GM15510 (cell line): Measurements from ENCODE around the gene IZUMO4.
A peak's percentile ranks its signal among the peaks of the same experiment; 100 is the strongest.

Source experiments
- POLR2A ChIP-seq: IDR thresholded peaks from 3 replicates; pipeline ENCODE4 v1.6.1; 2011; ENCODE audit warnings: borderline replicate concordance; ENCODE audit not compliant: insufficient read length; ENCODE audit errors: extremely low read depth

Gene IZUMO4, protein sequence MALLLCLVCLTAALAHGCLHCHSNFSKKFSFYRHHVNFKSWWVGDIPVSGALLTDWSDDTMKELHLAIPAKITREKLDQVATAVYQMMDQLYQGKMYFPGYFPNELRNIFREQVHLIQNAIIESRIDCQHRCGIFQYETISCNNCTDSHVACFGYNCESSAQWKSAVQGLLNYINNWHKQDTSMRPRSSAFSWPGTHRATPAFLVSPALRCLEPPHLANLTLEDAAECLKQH

DNA sequence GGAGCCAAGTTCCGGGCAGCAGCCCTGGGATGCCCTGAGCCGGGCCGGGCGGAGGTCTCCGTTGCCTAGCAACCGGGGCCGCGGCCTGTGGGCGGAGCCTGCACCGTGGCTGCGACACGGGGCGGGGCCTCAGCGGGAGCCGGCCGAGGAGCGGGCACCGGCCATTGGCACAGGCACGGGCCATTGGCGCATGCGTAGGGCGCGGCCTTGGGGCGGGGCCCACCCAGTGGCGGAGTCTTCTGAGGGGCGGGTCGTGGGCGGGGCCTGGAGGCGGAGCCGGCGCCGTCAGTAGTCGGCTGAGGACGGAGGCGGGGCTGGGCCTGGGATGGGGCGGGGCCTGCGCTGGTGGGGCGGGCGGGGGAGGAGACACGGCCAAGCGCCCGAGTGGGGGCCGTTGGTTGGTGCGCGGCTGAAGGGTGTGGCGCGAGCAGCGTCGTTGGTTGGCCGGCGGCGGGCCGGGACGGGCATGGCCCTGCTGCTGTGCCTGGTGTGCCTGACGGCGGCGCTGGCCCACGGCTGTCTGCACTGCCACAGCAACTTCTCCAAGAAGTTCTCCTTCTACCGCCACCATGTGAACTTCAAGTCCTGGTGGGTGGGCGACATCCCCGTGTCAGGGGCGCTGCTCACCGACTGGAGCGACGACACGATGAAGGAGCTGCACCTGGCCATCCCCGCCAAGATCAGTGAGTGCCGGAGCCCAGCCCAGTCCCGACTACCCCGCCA lies at the start of gene IZUMO4:
TSS of gene IZUMO4 (plus strand) at position 436 of the 723 bp plus-strand sequence. CDS start at position 467, 31 bp downstream.
- peak; percentile 28 for TF ChIP-seq POLR2A

DNA sequence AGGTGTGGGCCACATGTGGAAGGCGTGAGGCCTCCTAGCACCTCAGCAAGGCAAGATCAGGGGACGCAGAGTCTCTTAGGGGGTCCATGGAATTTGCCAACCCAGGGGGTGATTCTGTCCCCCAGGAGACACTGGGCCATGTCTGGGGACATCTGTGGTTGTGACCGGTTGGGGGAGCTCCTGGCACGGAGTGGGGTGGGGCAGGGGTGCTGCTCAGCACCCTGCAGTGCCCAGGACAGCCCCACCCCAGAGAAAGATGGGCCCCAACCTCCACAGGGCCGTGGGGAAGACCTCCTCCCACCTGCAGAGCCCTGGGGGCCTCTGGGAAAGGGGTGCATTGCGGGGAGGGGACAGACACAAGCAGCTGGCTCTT lies 49.7 kb upstream of the IZUMO4 start:
- no peak for TF ChIP-seq POLR2A

DNA sequence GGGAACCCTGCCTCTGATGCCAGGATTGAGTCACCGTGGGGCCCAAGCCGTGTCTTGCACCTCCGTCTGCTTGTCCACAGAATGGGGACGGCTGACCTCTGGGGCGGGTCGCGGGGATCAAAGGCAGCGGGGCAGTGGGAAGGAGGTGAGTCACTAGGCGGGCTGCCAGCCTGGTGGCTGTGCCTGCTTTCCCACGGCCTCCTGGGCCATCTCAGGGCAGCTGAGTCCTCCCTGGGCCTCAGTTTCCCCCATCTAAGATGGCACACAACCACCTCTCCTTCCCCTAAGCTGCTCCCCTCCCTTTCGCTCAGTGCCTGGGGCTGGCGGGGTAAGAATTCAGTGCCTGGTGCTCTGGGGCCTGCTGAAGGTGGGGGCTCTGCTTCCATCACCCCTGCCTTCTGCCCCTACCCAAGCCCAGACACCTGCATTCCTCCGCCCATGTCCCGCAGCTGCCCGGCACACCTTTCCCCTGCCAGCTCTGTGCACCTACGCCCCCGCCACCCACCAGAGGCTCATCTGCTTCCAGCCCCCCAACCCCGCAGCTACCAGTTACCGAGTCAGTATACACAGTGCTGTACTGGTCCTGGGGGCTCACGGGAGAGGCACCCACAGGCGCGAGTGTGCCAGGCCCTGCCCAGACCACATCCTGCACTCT lies 49.1 kb upstream of the IZUMO4 start:
- TF ChIP-seq POLR2A = no peak

DNA sequence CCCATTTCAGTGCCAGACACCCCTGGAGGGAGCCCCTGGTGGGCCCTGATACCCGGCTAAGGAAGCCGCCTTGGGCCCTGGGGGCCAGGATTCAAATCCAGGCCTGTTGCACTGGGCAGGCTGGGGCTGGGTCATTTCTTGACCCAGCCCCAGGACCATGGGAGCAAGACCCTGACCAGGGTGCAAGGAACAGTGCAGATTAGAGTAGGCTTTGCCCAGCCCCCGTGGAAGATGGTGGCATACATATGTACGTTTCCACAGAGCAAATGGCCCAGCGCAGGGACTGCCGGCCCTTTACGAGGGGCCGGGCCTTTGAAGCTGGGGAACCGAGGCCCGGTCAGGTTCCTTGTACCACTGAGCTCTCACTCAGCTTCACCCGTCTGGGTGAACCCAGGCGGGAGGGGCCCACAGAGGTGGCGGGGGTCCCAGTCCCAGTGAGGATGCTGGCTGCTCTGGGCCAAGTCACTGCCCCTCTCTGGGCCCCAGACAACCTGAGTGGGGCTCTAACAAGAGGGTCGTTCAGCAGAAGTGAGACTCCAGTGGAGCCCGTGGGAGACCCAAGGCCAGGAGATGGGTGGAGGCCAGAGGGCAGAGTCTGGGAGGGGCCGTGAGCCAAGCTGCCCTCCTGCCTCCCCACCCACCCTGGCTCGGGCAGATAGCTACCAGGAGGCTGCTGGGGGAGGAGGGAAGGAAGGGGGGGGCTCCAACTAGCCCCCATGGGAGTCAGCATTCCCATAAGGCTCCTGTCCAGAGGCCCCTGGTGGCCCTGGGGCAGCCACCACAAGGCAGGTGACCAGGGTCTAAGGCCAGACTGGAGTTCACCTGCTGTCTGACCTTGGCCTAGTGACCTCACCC lies 48.4 kb upstream of the IZUMO4 start:
- no peak for TF ChIP-seq POLR2A

DNA sequence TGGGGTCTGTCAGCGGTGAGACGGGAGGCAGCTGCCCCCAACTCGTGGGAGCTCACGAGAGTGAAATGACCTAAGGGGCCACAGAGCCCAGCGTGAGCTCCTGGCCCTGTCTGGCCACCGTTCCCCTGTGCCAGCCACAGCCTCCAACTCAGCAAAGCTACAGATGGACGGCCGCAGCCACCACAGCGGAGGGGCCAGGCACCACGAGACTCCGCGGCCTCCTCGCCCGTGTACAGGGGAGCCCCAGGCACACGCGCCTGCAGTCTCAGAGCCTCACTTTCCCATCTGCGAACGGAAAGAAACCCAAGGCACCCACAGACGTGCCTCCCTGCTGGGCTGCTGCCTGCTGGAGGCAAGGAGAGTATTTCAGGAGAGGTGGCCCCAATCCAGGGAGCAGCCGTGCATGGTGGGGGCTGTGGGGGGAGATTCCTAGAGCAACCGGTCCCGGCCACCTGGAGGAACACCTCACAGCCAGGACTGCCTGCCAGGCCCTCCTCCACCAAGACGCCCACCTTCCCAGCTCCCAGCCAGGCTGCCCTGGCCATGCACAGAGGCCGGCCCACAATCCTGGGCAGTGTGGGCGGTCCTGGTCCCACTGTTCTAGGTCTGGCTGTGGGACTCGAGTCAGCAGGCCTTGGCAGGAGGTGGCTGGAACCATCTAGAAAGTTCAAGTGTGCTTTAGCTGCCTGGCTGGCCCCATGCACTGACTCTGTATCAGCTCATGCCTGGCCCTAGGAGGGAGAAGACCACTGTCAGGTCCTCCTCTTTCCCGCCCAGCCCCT lies 47.6 kb upstream of the IZUMO4 start:
- TF ChIP-seq POLR2A = peak; percentile 5

DNA sequence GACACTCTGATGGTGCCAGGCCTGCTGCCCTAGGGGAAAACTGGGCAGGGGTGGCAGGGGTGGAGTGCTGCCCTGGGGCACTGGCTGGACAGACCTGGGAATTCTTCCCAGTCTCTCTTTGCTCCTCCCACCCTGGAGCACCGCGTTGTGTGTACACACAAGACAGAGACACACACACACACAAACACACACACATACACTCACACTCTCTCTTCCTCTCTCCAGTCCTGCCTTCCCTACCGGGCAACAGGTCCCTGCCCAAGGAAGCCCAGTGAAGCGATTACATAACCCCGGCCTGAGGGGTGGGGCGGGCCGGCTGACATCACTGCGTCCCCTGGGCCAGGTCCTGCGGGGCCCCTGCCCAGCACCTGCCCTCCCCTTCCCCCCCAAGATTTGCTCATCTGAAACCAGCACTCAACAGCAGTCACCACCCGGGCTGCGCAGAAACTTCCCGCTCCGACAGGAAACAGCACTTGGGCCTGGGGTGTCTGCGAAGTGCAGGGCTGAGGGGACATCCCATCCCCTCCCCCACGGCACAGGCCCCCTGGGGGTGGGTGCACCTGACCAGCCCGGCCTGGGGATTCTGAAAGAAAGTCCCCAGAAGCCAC lies 46.9 kb upstream of the IZUMO4 start:
- peak; percentile 49 for TF ChIP-seq POLR2A

DNA sequence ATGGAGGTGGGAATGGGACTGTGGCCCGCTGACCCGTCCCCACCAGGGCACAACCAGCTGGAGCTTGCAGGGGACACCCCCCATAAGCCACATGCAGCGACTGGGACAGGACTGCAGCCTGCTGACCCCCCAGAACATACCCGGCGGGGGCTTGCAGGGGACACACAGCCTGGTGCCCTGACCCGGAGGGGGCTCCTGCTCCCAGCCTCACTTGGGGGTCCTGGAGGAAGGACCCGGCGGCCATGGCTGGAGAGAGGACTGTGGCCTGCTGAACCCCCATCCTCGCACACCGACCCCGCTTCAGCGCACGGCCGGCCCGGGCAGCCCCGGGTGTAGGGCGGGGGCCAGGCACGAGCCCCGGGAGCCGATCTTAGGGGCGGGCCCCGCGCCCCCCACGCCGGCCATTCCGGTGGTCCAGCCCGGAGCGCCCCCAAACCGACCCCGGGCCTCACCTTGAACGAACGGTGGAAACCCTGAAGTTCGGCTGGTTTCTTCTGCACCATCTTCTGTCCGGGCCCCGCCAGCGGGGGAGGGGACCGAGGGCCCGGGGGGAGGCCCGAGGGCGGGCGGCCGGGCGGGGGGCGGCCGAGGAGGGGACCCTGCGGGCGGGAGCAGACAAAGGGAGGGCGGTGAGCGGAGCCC lies 46.2 kb upstream of the IZUMO4 start:
- TF ChIP-seq POLR2A = peak; percentile 28

DNA sequence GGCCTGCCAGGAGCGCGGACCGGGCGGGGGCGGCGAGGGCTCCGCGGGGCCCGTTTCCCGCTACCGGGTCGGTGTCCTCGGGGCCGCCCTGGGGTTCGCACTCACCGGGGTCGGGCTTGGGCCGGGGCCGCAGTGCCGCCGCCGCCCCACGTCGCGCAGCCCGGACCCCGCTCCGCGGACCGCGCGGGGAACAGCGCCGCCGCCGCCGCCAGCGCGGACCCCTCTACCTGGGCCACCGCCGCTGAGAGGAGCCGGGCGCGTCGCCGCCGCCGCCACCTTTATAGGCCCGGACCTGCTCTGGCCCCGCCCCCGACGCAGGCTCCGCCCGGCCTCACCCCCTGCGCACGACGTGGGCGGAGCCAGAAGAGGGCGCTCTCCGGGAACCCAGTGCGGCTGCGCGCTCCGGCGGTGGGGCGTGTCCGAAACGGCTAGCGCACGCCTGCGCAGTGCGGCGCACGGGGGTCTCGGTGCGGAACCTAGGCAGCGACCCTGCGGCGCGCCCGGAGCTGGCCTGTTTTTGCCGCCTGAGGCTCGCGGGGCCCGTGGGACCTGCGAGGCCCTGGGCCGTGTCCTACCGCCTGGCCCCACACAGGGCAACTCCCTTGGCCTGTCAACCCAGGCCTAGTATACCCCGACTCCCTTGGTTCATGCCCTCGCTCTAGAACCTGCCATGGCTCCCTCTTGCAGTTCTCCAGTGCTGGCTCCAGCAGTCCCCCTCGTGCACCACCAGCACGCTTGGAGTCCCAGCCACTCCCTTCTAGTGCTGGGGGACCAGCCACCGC lies 45.5 kb upstream of the IZUMO4 start, which contains the start of gene MKNK2:
TSS of gene MKNK2 (minus strand) at position 254 of the 782 bp plus-strand sequence. CDS start 393 bp downstream, outside the sequence.
- peak; percentile 100 for TF ChIP-seq POLR2A

DNA sequence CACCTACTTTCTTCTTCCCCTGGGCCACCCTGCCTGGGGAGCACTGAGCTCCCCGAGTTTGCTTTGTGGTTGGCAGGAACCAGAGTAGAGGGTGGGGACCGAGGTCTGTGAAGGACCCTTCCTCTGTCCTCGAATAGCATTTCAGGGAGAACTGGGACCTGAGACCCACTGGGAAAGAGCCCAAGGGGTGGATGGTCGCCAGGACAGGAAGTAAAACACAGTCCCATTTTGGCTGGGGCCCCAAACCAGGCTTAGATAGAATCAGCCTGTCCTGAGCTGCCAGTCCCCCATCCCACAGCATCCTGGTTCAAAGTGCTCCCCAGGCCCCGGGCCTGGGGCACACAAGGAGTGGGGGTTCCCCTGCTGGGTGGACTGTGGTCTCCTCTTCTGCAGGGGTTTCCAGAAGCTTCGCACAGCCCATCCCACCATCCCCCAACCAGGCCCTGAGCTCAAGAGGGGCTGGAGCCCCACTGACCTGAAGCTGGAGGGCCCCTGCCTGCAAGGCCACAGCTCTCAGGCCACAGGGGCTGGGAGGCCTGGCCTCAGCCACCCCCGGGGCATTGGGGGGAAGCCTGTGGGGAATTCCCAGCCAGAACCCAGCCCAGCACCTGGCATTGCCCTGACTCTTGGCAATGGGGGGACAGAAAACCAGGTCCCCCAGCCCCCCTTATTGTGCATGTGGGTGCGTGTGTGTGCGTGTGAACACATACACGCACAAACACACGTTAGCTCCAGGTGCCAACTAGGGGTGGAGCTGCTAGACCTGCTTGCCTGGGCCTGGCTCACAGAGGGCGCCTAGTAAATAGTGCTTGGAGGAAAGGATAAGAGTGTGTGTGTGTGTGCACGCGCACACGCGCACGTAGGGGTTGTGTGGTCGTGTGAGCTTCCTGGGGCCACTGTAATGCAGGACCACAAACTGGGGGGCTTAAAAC lies 44.7 kb upstream of the IZUMO4 start:
- TF ChIP-seq POLR2A = peak; percentile 35

DNA sequence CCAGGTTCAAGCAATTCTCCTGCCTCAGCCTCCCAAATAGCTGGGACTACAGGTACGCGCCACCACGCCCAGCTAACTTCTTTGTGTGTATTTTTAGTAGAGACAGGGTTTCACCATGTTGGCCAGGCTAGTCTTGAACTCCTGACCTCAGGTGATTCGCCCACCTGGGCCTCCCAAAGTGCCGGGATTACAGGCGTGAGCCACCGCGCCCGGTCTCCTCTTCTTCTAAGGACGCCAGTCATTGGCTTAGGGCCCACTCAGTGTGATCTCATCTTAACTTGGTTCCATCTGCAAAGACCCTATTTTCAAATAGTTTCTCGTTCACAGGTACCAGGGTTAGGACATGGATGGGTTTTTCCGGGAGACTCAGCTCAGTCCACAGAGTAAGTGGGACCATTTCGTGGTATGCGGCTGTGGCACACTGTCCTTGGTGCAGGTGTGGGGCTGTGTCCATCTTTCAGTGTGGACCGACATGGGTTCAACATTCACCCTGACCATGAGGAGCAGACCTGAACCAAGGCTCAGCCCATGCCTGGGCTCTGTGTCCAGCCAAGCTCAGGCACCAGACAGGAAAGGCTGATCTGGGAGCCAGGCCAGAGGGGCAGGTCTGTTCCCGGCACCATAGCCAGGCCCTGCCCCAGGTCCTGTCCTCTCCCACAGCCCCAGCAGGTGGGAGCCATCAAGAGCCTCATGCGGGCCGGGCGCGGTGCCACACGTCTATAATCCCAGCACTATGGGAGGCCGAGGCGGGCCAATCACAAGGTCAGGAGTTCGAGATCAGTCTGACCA lies 42.9 kb upstream of the IZUMO4 start:
- no peak for TF ChIP-seq POLR2A

DNA sequence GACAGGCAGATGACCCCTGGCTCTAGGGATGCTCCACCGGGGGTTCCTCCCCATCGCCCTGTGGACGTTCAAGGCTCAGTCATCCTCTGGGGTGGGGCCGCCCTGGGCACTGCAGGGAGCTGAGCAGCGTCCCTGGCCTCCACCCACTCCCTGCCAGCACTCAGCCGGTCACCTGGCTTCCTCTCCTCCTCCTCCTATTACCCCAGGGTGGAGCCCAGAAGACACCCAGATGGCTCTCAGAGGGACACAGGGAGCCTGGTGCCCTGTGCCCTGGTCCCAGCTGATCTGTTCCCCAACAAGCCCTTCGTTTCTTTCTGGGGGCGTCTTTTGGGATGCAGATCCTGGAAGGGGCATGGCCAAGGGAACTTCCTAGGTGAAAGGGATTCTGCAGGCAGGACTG lies 42.0 kb upstream of the IZUMO4 start:
- peak; percentile 32 for TF ChIP-seq POLR2A
